NCI-H82 treated with DMSO at 0.1 percent for 48 hours (cell line): Measurements from ENCODE around the gene SMOC2.
"Not testable (repeated sequence)": the region's sequence is repeated elsewhere in the genome, so short reads cannot be mapped to it uniquely, and the experiment has no call there.

Source experiments
- DNase-seq: peaks from one replicate; lab custom pipeline; 2025; ENCODE audit not compliant: unreplicated experiment; lab: John Stamatoyannopoulos, UW

Gene SMOC2

GRCh38 chr6:168598251-168599117 lies 157.5 kb downstream of the SMOC2 start:
- DNase-seq, result no peak

GRCh38 chr6:168599118-168599494 lies 158.1 kb downstream of the SMOC2 start:
- no peak for DNase-seq

- DNase-seq, result no peak
Observed at GRCh38 chr6:168599769-168600330, 158.9 kb downstream of the SMOC2 start.

- DNase-seq, result no peak
Observed at GRCh38 chr6:168600381-168600780, 159.4 kb downstream of the SMOC2 start.

- DNase-seq, result no peak
Observed at GRCh38 chr6:168601111-168601510, 160.1 kb downstream of the SMOC2 start.

GRCh38 chr6:168601546-168601945 lies 160.6 kb downstream of the SMOC2 start:
- no peak for DNase-seq

- DNase-seq, result no peak
Observed at GRCh38 chr6:168602576-168602975, 161.6 kb downstream of the SMOC2 start.

- no peak for DNase-seq
Observed at GRCh38 chr6:168603234-168603633, 162.2 kb downstream of the SMOC2 start.

GRCh38 chr6:168605964-168606363 lies 165.0 kb downstream of the SMOC2 start:
- no peak for DNase-seq

- DNase-seq, result no peak
Observed at GRCh38 chr6:168606722-168607121, 165.7 kb downstream of the SMOC2 start.

GRCh38 chr6:168607272-168608112 lies 166.5 kb downstream of the SMOC2 start:
- DNase-seq, result no peak

GRCh38 chr6:168608113-168608400 lies 167.1 kb downstream of the SMOC2 start:
- no peak for DNase-seq

- DNase-seq, result no peak
Observed at GRCh38 chr6:168609026-168609685, 168.2 kb downstream of the SMOC2 start.

GRCh38 chr6:168609914-168610490 lies 169.0 kb downstream of the SMOC2 start:
- no peak for DNase-seq

GRCh38 chr6:168610966-168611365 lies 170.0 kb downstream of the SMOC2 start:
- DNase-seq, result not testable (repeated sequence)

- no peak for DNase-seq
Observed at GRCh38 chr6:168611691-168612090, 170.7 kb downstream of the SMOC2 start.

GRCh38 chr6:168612586-168612985 lies 171.6 kb downstream of the SMOC2 start:
- DNase-seq, result no peak

- no peak for DNase-seq
Observed at GRCh38 chr6:168615837-168616236, 174.9 kb downstream of the SMOC2 start.

GRCh38 chr6:168616816-168617765 lies 176.1 kb downstream of the SMOC2 start:
- DNase-seq, result no peak
